Activated CD8-positive, alpha-beta memory T cell treated with anti-CD3 and anti-CD28 coated beads for 48 hours (primary cell): ENCODE measurements around the gene YY1AP1.
"Not testable (repeated sequence)": the region's sequence is repeated elsewhere in the genome, so short reads cannot be mapped to it uniquely, and the experiment has no call there.

Source experiments
- DNase-seq, 3 experiments: peaks; one replicate each; pipeline ENCODE4 v3.0.0-alpha.2; 2020; ENCODE audit warnings: low read depth in 2 of 3, low spot score in 2 of 3

Gene YY1AP1

GRCh38 chr1:155696524-155696923 lies 8.0 kb upstream of the YY1AP1 start:
- no peak for DNase-seq

DNA sequence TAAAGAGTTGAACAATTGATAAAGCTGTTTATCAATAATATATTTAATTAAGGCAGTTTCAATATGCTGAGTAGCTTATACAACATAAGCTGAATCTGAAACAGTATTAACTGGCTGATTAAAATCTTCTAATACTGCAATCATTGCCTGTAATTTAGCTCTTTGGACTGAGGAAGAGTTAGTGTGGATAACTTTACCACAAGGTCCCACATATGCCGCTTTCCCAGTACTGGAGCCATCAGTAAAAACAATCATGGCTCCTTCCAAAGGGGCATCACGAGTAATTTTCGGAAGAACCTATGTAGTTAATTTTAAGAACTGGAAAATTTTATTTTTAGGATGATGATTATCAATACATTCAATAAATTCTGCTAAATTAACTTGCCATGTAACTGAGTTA lies 7.0 kb upstream of the YY1AP1 start:
- no peak for DNase-seq

DNA sequence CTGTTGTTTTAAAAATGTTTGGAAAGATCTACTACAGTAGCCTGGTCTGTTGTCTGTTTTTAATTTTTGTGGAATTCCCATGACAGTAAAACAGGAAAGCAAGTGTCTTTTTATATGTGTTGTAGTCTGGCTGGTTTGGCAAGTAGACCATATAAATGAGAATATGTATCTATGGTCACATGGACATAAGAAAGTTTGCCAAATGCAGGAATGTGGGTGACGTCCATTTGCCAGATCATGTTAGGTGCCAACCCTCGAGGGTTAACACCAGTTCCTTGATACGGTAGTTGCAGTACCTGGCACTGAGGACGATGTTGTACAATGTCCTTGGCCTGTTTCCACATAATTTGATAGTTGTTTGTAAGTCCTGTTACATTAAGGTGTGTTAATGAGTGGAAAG lies 6.5 kb upstream of the YY1AP1 start:
- DNase-seq, result no peak

GRCh38 chr1:155694167-155694566 lies 5.6 kb upstream of the YY1AP1 start:
- DNase-seq, result no peak

DNA sequence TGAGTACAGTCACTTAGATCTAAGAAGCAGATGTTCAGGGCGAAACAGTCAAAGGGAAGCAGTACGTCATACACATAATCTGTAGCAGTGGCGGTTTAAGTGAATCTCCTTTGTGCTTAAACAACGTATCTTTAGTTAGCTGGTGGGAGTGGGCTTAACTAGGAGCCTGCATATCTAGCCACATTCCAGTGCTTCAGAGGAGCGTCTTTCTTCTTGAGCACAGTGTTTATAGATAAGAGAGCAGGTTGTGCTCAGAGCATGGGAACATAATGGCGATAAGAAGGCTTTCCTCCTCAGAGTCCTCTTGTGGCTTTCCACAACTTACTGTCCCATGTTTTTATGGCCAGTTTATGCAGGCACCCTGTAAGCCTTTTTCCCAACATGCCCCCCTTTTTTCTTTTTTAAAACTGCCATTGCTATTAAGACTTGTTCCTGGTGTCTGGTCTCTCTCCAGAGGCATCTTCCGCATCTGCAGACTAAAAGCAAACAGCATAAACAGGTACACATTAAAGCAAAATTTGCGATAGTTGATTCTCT lies 3.5 kb upstream of the YY1AP1 start:
- no peak for DNase-seq

GRCh38 chr1:155689081-155689607 lies 570 bp upstream of the YY1AP1 start, which contains the start of gene DAP3:
Gene DAP3, plus strand, starts transcription at chr1:155689091. Its CDS starts 20,689 bp downstream, at chr1:155709780.
- DNase-seq, result not testable (repeated sequence)

DNA sequence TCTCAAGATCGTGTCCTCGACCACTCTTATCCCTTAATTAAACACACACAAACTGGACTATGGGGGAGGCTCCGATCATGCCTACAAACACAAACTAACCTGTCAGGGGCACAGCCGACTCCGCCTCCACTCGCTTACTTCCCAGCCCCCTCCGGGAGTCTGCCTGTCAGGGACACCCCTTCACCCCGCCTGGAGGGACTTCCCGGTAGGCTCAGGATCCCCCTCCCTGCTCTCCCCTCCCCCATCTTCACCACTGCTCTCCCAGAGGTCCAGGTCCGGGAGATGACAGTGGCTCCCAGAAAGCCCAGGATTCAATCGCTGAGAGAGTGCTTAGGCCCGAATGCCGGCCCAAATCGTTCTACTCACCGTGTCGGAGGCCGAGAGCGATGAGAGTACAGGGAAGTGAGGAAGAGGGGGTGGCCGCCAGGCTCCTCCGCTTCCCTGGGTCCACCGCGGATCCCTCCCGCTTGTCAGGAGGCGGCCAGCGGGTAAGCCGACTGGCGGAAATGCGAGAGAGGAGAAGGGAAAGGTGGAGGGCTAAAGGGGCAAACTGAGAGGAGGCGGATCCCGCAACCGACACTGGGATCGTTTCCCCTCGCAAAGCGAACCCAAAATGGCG lies 760 bp downstream of the YY1AP1 start:
- DNase-seq, result peak in 1 of 3 experiments; percentile 46

DNA sequence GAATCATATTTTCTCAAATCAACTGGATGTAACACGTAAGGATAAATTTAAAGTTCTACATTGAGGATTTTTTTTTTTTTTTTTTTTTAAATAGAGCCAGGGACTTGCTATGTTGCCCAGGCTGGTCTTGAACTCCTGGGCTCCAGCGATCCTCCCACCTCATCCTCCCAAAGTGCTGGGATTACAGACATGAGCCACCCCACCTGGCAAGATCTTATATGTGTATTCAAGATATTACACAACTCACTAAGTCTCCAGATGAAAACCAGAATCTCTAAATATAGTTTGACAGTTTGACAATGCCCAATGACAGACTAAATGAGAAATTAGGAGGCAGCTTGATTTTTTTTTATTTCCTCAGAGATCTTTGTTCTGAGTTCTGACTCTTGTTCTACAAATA lies 6.8 kb downstream of the YY1AP1 start:
- no peak for DNase-seq

GRCh38 chr1:155680531-155680930 lies 8.0 kb downstream of the YY1AP1 start:
- DNase-seq, result no peak

- not testable (repeated sequence) for DNase-seq
Measured at GRCh38 chr1:155678992-155679391, 9.6 kb downstream of the YY1AP1 start.

- DNase-seq, result no peak
Measured at GRCh38 chr1:155678027-155678426, 10.5 kb downstream of the YY1AP1 start.

GRCh38 chr1:155673003-155673402 lies 15.6 kb downstream of the YY1AP1 start:
- no peak for DNase-seq

GRCh38 chr1:155671750-155672149 lies 16.8 kb downstream of the YY1AP1 start:
- no peak for DNase-seq

DNA sequence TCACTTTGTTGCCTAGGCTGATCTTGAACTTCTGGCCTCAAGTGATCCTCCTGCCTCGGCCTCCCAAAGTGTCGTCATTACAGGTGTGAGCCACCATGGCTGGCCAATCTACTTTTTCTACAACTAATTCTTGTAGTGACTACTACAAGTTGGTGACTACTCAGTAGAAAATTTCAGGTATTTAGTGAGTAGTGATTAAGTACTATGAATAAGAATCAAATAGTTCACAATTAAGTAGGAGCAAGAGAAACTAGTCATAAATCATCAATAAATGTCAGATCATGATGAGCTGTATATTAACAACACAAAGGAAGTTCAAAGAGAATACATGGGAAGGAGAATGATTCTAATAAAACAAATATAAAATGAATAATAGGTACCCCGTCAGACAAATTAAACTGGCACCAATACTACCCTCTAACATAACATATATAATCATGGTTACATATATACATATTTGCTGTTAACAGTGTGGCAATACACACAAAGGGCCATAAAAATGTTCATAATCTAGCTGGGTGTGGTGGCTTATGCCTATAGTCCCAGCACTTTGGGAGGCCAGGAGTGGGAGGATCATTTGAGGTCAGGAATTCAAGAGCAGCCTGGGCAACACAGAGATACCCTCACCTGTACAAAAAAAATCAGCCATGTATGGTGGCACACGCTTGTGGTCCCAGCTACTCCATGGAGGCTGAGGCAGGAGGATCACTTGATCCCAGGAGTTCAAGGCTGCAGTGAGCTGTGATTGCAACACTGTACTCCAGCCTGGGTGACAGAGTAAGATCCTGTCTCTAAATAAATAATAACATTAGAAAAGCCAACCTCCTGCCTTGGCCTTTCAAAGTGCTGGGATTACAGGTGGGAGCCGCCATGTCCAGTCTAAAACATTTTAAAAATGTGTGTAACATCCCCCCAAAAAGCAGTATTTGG lies 19.1 kb downstream of the YY1AP1 start:
- DNase-seq, result no peak

DNA sequence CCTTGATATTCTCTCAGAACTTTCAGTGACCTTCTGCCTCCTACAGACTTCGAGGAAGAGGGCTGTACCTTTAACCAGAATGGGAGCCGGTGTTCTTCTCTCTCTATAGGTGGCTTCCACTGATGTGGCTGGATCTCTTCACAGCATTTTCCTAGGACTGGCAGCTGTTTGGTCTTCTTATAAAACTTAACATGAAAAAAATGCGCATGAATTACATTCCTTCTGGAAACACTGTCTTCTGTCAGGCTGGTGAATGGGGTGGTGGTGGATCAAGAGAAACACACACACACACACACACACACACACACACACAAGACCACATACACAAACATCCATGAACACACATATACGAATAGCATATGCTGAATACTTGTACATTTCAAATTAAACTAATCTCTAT lies 27.3 kb downstream of the YY1AP1 start:
- not testable (repeated sequence) for DNase-seq

- no peak for DNase-seq
Measured at GRCh38 chr1:155657463-155657862, 31.1 kb downstream of the YY1AP1 start.

DNA sequence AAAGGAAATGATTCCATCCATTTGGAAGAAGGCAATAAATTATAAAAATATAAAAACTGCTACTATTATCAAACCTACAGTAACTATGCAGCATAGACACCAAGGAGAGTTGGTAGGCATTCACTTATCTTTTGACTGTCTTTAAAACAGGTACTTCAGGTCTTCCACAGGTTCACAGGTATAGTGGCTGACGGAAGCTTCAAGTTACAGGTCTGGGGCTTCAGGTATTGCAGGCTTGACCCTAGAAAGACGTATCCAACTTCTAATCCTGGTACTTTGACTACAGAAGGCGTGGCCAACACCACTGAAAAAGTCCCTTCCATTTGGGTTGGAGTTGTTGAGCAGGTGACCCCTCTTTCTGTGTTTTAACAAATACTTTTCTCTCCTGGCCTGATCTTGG lies 35.6 kb downstream of the YY1AP1 start:
- DNase-seq, result no peak

DNA sequence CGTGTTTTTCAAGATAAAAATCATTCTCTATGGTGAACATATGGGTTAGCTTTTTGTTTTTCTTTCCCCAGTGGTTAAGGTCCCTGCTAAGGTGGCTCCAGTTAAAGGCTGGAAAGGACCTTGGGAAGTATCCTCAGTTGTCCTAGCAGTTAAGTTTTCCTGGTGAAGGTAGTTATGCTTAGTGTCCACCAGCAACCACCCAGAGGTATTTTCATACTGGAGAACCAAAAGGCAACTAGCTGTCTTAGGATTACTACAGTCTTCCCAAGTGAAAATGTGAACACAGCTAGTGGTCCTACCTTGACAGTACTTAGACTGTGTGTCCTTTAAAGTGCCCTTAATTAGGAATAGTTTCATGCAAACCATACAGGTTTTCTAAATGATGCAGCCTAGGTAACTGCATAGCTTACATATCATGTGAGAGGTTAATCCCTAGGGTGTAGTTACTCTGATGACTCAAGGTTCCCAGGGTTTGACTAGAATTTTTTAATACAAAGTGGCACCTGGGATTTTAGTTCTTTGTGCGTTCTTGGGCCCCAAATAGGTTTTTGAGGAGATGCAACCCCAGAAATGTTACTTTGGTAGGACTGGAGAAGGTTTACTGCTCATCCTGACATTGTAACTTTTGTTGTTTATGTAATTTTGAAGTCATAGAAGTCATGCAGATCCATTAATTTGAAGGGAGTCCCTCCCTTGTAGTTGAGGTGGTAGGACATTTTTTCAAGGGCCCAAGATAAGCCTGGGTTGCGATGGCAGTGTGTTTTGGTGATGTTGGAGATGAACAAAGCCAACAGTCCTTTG lies 36.5 kb downstream of the YY1AP1 start:
- DNase-seq, result no peak

- DNase-seq, result no peak
Measured at GRCh38 chr1:155650231-155650757, 38.3 kb downstream of the YY1AP1 start.

DNA sequence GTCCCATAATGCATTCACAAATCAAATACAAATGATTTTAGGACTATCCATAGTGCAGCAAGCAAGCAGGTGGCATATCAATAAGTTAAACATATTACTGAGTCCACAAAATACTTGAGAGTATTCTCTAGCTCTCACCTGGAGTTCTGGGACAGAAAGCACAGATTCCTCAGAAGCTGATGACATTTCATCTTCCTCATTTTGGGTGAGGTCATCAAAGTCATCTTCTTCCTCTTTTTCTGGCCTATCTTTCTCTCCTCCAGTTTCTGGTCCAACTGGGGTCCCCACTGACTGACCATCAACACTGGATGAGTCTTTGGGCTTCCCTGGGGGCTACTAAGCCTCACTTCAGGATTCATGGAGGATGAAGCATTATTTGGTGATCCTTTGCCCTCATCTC lies 38.9 kb downstream of the YY1AP1 start:
- DNase-seq, result no peak
